Smooth muscle cell (in vitro differentiated cells): ENCODE data around the gene CDK2AP2. TPM values are rescaled to one million over a fixed set of nuclear protein-coding genes. Genes with fewer than 3 reads are reported as not detected.
A peak's percentile ranks its signal among the peaks of the same experiment; 100 is the strongest.

Experiments used
- DNase-seq: peaks from one replicate; lab custom pipeline; 2025; ENCODE audit not compliant: unreplicated experiment; lab: John Stamatoyannopoulos, UW
- H2AFZ ChIP-seq: fragments of 200-600 bp; sonication (generic); 2 replicates; pipeline ENCODE4 v1.6.0; 2016; ENCODE audit warnings: antibody characterized with exemption, low read depth, mild to moderate bottlenecking
- H3F3A ChIP-seq: fragments of 200-600 bp; sonication (generic); 2 replicates; pipeline ENCODE4 v1.6.0; 2017; ENCODE audit warnings: antibody characterized with exemption, low read depth
- H3K27ac ChIP-seq: fragments of 200-600 bp; sonication (generic); 2 replicates; pipeline ENCODE4 v1.5.1; 2016; ENCODE audit warnings: low read depth, mild to moderate bottlenecking
- H3K27me3 ChIP-seq: fragments of 200-600 bp; sonication (generic); 2 replicates; pipeline ENCODE4 v1.6.1; 2016; ENCODE audit warnings: low read depth, mild to moderate bottlenecking
- H3K36me3 ChIP-seq: fragments of 200-600 bp; sonication (generic); 2 replicates; pipeline ENCODE4 v1.5.1; 2016; ENCODE audit warnings: low read depth
- H3K4me1 ChIP-seq: fragments of 200-600 bp; sonication (generic); 2 replicates; pipeline ENCODE4 v1.5.1; 2016; ENCODE audit warnings: low read depth
- H3K4me2 ChIP-seq: fragments of 200-600 bp; sonication (generic); 2 replicates; pipeline ENCODE4 v1.6.0; 2016; ENCODE audit warnings: mild to moderate bottlenecking
- H3K4me3 ChIP-seq: fragments of 200-600 bp; sonication (generic); 2 replicates; pipeline ENCODE4 v1.5.1; 2016; ENCODE audit warnings: mild to moderate bottlenecking
- H3K79me2 ChIP-seq: fragments of 200-600 bp; sonication (generic); 2 replicates; pipeline ENCODE4 v1.6.0; 2016; ENCODE audit warnings: low read depth, mild to moderate bottlenecking
- H3K9ac ChIP-seq: fragments of 200-600 bp; sonication (generic); 2 replicates; pipeline ENCODE4 v1.6.0; 2016; ENCODE audit warnings: low read depth
- H3K9me3 ChIP-seq: fragments of 200-600 bp; sonication (generic); replicated peaks from 2 replicates; pipeline ENCODE4 v1.5.1; 2016; ENCODE audit warnings: low read depth
- H4K20me1 ChIP-seq: fragments of 200-600 bp; sonication (generic); 2 replicates; pipeline ENCODE4 v1.6.0; 2016; ENCODE audit warnings: low read depth
- CTCF ChIP-seq: fragments of 200-600 bp; sonication (generic); IDR thresholded peaks from 2 replicates; pipeline ENCODE4 v1.5.1; 2017; ENCODE audit warnings: borderline replicate concordance, mild to moderate bottlenecking, antibody characterized with exemption; ENCODE audit not compliant: insufficient read depth, poor library complexity, severe bottlenecking
- WGBS: methylation state at CpG from one replicate; pipeline ENCODE4 v1.1.7; 2016; ENCODE audit warnings: low lambda C conversion rate; 5-methylcytosine and 5-hydroxymethylcytosine counted together
- microRNA-seq: library from miRNA; unstranded; fragments of <30 nt; microRNA quantifications from one replicate; pipeline ENCODE4, GENCODE V29; 2016; ENCODE audit warnings: borderline number of aligned reads
- polyA plus RNA-seq: library from polyadenylated mRNA; unstranded; fragments of >200 nt; fragmentation: Nextera tagmentation; extraction: Ambion mirVana; gene quantifications from 2 replicates; pipeline ENCODE4 v1.2.1, GENCODE V29; 2016
- small RNA-seq: library from RNA; depleted of rRNA; stranded (forward); fragments of <200 nt; gene quantifications from one replicate; pipeline ENCODE3, GENCODE V24; 2014
- total RNA-seq: library from RNA; depleted of rRNA; stranded (reverse); fragments of >200 nt; gene quantifications from 2 replicates; pipeline ENCODE4 v1.2.3, GENCODE V29; 2014

CDK2AP2 gene
- total and polyA plus RNA-seq, 2 experiments from 2014 or later = 34.0 to 101 TPM

- no peak overlapping the region for H3K9ac ChIP-seq
- no peaks in the 10 kb centered on the region for H3K4me1 ChIP-seq
- no peaks in the 10 kb centered on the region for H4K20me1 ChIP-seq
- peak overlapping the region; percentile 44 for H3K4me2 ChIP-seq
- no peaks in the 10 kb centered on the region for H3K36me3 ChIP-seq
- H2AFZ ChIP-seq = no peak overlapping the region
- 93% methylated on average over 10 of the region's 10 CpGs for WGBS
- DNase-seq = no peak
- peaks cover 3% of the 10 kb centered on the region for H3F3A ChIP-seq
- no peaks in the 10 kb centered on the region for H3K27me3 ChIP-seq
- no peak for TF ChIP-seq CTCF
- no peaks in the 10 kb centered on the region for H3K9me3 ChIP-seq
- H3K4me3 ChIP-seq = no peak overlapping the region
- peak overlapping the region; percentile 92 for H3K27ac ChIP-seq
- H3K79me2 ChIP-seq = peaks cover 4% of the 10 kb centered on the region
Measured at GRCh38 chr11:67463186-67463585, 44.8 kb downstream of the CDK2AP2 start.

DNA sequence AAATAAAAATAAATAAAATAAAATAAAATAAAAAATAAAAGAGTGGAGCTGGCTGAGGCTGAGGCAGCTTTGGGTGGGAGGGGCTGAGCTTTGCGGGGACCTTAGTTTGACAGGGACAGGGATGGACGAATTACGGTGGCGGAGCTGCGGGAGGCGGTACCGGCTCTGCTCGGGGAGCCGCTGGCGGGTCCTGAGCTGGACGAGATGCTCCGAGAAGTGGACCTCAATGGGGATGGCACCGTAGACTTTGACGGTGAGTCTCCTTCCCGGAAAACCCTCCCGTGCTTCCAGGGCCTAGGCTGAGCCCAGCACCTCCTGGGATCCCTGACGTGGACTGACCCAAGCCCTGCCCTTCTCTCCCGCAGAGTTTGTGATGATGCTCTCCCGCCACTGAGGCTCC lies 49.7 kb downstream of the CDK2AP2 start:
- no peaks in the 10 kb centered on the region for H3K36me3 ChIP-seq
- H3K27ac ChIP-seq = no peak overlapping the region
- H3K4me3 ChIP-seq = no peak overlapping the region
- no peak for DNase-seq
- H4K20me1 ChIP-seq = no peaks in the 10 kb centered on the region
- no peak overlapping the region for H3K9ac ChIP-seq
- WGBS = 91% methylated on average over 19 of the region's 19 CpGs
- no peak overlapping the region for H2AFZ ChIP-seq
- H3F3A ChIP-seq = peaks cover 3% of the 10 kb centered on the region
- no peaks in the 10 kb centered on the region for H3K4me1 ChIP-seq
- H3K9me3 ChIP-seq = no peaks in the 10 kb centered on the region
- no peak overlapping the region for H3K4me2 ChIP-seq
- TF ChIP-seq CTCF = no peak
- no peaks in the 10 kb centered on the region for H3K27me3 ChIP-seq
- no peaks in the 10 kb centered on the region for H3K79me2 ChIP-seq

DNA sequence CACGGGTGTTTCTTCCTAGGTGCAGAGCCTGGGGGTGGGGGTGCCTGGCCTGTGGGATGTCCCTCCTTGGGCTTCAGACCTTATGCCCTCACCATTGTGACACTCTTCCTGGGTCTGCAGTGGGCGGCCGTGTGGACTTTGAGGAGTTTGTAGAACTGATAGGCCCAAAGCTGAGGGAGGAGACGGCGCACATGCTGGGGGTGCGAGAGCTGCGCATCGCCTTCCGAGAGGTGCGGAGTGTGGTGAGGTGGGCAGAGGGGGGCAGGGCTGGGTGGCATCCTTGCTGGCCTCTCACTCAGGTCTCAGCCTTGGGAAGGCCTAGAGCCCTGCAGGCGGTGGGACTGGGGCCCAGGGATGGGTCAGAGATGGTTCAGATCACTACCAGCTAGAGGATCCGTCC lies 50.5 kb downstream of the CDK2AP2 start:
- WGBS = 94% methylated on average over 10 of the region's 12 CpGs
- no peaks in the 10 kb centered on the region for H3K9me3 ChIP-seq
- DNase-seq = no peak
- TF ChIP-seq CTCF = no peak
- H3K4me2 ChIP-seq = no peak overlapping the region
- H2AFZ ChIP-seq = no peak overlapping the region
- H3K79me2 ChIP-seq = no peaks in the 10 kb centered on the region
- H4K20me1 ChIP-seq = no peaks in the 10 kb centered on the region
- no peak overlapping the region for H3K27ac ChIP-seq
- H3K4me3 ChIP-seq = no peak overlapping the region
- H3F3A ChIP-seq = peaks cover 3% of the 10 kb centered on the region
- H3K27me3 ChIP-seq = no peaks in the 10 kb centered on the region
- no peak overlapping the region for H3K9ac ChIP-seq
- no peaks in the 10 kb centered on the region for H3K36me3 ChIP-seq
- no peaks in the 10 kb centered on the region for H3K4me1 ChIP-seq

Small RNA genes within 50 kb of the gene (microRNA-seq; reads per million reads assigned to microRNA genes)
- gene MIR6752 = not detected

Small RNA genes within 50 kb of the gene (small RNA-seq; reads per million reads assigned to genes)
- gene MIR6752 = not detected

Other genes with a start within 250 kb of the CDK2AP2 start
- 18.5 and 22.2 TPM in 2 replicates for gene GRK2, start 241.7 kb downstream of the CDK2AP2 start, total RNA-seq
- gene GRK2, start 241.7 kb downstream of the CDK2AP2 start, polyA plus RNA-seq = 38.9 and 42.5 TPM in 2 replicates
- 29.3 and 34.7 TPM in 2 replicates for gene ANKRD13D, start 218.9 kb downstream of the CDK2AP2 start, total RNA-seq
- gene ANKRD13D, start 218.9 kb downstream of the CDK2AP2 start, polyA plus RNA-seq = 52.0 and 63.2 TPM in 2 replicates
- gene SSH3, start 204.6 kb downstream of the CDK2AP2 start, total RNA-seq = 14.9 and 23.9 TPM in 2 replicates
- 29.3 and 47.5 TPM in 2 replicates for gene SSH3, start 204.6 kb downstream of the CDK2AP2 start, polyA plus RNA-seq
- gene POLD4, start 154.6 kb downstream of the CDK2AP2 start, total RNA-seq = 61.4 and 78.0 TPM in 2 replicates
- gene POLD4, start 154.6 kb downstream of the CDK2AP2 start, polyA plus RNA-seq = 113 and 133 TPM in 2 replicates
- gene CLCF1, start 134.6 kb downstream of the CDK2AP2 start, total RNA-seq = 7.3 and 12.2 TPM in 2 replicates
- 4.6 and 6.2 TPM in 2 replicates for gene CLCF1, start 134.6 kb downstream of the CDK2AP2 start, polyA plus RNA-seq
- gene RAD9A, start 116.2 kb downstream of the CDK2AP2 start, total RNA-seq = 17.3 and 19.5 TPM in 2 replicates
- gene RAD9A, start 116.2 kb downstream of the CDK2AP2 start, polyA plus RNA-seq = 20.3 and 21.4 TPM in 2 replicates
- 99.3 and 123 TPM in 2 replicates for gene PPP1CA, start 106.3 kb downstream of the CDK2AP2 start, total RNA-seq
- gene PPP1CA, start 106.3 kb downstream of the CDK2AP2 start, polyA plus RNA-seq = 210 and 220 TPM in 2 replicates
- not detected in 2 replicates for gene TBC1D10C, start 104.1 kb downstream of the CDK2AP2 start, total RNA-seq
- gene TBC1D10C, start 104.1 kb downstream of the CDK2AP2 start, polyA plus RNA-seq = 0.32 TPM in 1 of 2 replicates, not detected in the other
- 0.36 and 0.85 TPM in 2 replicates for gene CARNS1, start 92.5 kb downstream of the CDK2AP2 start, total RNA-seq
- 1.7 and 3.6 TPM in 2 replicates for gene CARNS1, start 92.5 kb downstream of the CDK2AP2 start, polyA plus RNA-seq
- gene RPS6KB2, start 79.7 kb downstream of the CDK2AP2 start, total RNA-seq = 66.5 and 86.9 TPM in 2 replicates
- 102 and 107 TPM in 2 replicates for gene RPS6KB2, start 79.7 kb downstream of the CDK2AP2 start, polyA plus RNA-seq
- gene PTPRCAP, start 70.5 kb downstream of the CDK2AP2 start, total RNA-seq = 2.5 TPM in 1 of 2 replicates, not detected in the other
- 1.1 TPM in 2 replicates for gene PTPRCAP, start 70.5 kb downstream of the CDK2AP2 start, polyA plus RNA-seq
- 38.9 and 43.8 TPM in 2 replicates for gene CORO1B, start 64.7 kb downstream of the CDK2AP2 start, total RNA-seq
- gene CORO1B, start 64.7 kb downstream of the CDK2AP2 start, polyA plus RNA-seq = 84.6 and 85.8 TPM in 2 replicates
- not detected in 2 replicates for gene GPR152, start 55.4 kb downstream of the CDK2AP2 start, total RNA-seq
- 0.27 and 0.71 TPM in 2 replicates for gene GPR152, start 55.4 kb downstream of the CDK2AP2 start, polyA plus RNA-seq
- not detected in 2 replicates for gene CABP4, start 52.8 kb downstream of the CDK2AP2 start, total RNA-seq
- gene CABP4, start 52.8 kb downstream of the CDK2AP2 start, polyA plus RNA-seq = 2.1 TPM in 1 of 2 replicates, not detected in the other
- 88.3 and 135 TPM in 2 replicates for gene TMEM134, start 38.9 kb downstream of the CDK2AP2 start, total RNA-seq
- 114 and 149 TPM in 2 replicates for gene TMEM134, start 38.9 kb downstream of the CDK2AP2 start, polyA plus RNA-seq
- gene AIP, start 25.1 kb downstream of the CDK2AP2 start, total RNA-seq = 35.3 and 36.8 TPM in 2 replicates
- 57.8 and 61.5 TPM in 2 replicates for gene AIP, start 25.1 kb downstream of the CDK2AP2 start, polyA plus RNA-seq
- 27.6 and 28.9 TPM in 2 replicates for gene PITPNM1, start 2.8 kb downstream of the CDK2AP2 start, total RNA-seq
- gene PITPNM1, start 2.8 kb downstream of the CDK2AP2 start, polyA plus RNA-seq = 35.0 and 48.2 TPM in 2 replicates
- not detected in 2 replicates for gene CABP2, start 15.3 kb upstream of the CDK2AP2 start, total RNA-seq
- not detected in 2 replicates for gene CABP2, start 15.3 kb upstream of the CDK2AP2 start, polyA plus RNA-seq
- gene GSTP1, start 75.7 kb upstream of the CDK2AP2 start, total RNA-seq = 739 and 874 TPM in 2 replicates
- 1,489 and 1,525 TPM in 2 replicates for gene GSTP1, start 75.7 kb upstream of the CDK2AP2 start, polyA plus RNA-seq
- 110 and 111 TPM in 2 replicates for gene NDUFV1, start 98.8 kb upstream of the CDK2AP2 start, total RNA-seq
- gene NDUFV1, start 98.8 kb upstream of the CDK2AP2 start, polyA plus RNA-seq = 201 and 207 TPM in 2 replicates
- gene NUDT8, start 121.8 kb upstream of the CDK2AP2 start, total RNA-seq = 0.67 and 9.2 TPM in 2 replicates
- gene NUDT8, start 121.8 kb upstream of the CDK2AP2 start, polyA plus RNA-seq = 15.6 and 17.6 TPM in 2 replicates
- not detected in 2 replicates for gene TBX10, start 131.6 kb upstream of the CDK2AP2 start, total RNA-seq
- not detected in 2 replicates for gene TBX10, start 131.6 kb upstream of the CDK2AP2 start, polyA plus RNA-seq
- gene ACY3, start 142.6 kb upstream of the CDK2AP2 start, total RNA-seq = not detected in 2 replicates
- gene ACY3, start 142.6 kb upstream of the CDK2AP2 start, polyA plus RNA-seq = not detected in 2 replicates
- gene ALDH3B2, start 166.5 kb upstream of the CDK2AP2 start, total RNA-seq = 2.6 and 5.0 TPM in 2 replicates
- 0.77 and 3.1 TPM in 2 replicates for gene ALDH3B2, start 166.5 kb upstream of the CDK2AP2 start, polyA plus RNA-seq